ENCODE measurements around the gene GATAD2A. TPM values are rescaled to one million over a fixed set of nuclear protein-coding genes. Genes with fewer than 3 reads are reported as not detected.

Gene GATAD2A
- total and polyA plus RNA-seq, 10 of the 15 experiments (the other 5 are each of a cell fraction or from before 2014, with no cell fraction given), result 2.6 to 173 (median 32.0) TPM

DNA sequence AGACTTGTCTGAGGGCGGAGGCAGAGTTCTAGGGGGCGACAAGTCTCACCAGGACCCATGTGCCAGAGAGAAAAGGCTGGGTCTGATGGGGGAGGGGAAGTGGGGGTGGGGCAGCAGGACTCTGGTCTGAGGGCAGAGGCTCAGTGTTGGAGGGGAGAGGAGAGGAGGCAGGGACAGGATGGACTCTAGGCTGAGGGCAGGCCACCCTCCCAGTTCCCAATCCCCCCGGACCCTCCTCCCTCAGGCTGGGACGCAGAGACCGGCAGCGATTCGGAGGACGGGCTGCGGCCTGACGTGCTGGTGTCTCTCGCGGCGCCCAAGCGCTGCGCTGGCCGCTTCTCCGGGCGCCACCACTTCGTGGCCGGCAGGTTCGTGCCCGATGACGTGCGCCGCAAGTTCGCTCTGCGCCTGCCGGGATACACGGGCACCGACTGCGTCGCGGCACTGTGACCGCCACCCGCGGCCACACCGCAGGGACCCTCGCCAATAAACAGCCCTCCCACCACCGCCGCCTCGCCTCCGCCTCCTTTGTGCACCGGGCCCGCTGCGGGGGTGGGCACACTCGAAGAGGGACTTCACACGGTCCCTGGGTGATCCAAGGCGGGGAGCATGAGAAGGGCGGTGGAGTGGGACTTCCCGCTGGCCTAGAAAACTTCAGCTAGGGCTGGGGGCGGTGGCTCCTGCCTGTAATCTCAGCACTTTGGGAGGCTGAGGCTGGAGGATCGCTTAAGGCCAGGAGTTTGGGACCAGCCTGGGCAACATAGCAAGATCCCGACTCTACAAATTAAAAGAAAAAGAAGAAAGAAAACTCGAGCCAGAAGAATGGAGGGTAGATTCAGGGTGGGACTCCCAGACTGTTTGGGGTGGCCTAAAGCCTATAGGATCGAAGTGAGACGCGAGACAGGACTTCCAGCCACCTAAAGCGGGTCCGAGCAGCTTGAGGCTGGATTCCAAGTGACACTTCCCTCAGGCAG lies 131.9 kb downstream of the GATAD2A start (continued):
- TF ChIP-seq, protein P1, sequence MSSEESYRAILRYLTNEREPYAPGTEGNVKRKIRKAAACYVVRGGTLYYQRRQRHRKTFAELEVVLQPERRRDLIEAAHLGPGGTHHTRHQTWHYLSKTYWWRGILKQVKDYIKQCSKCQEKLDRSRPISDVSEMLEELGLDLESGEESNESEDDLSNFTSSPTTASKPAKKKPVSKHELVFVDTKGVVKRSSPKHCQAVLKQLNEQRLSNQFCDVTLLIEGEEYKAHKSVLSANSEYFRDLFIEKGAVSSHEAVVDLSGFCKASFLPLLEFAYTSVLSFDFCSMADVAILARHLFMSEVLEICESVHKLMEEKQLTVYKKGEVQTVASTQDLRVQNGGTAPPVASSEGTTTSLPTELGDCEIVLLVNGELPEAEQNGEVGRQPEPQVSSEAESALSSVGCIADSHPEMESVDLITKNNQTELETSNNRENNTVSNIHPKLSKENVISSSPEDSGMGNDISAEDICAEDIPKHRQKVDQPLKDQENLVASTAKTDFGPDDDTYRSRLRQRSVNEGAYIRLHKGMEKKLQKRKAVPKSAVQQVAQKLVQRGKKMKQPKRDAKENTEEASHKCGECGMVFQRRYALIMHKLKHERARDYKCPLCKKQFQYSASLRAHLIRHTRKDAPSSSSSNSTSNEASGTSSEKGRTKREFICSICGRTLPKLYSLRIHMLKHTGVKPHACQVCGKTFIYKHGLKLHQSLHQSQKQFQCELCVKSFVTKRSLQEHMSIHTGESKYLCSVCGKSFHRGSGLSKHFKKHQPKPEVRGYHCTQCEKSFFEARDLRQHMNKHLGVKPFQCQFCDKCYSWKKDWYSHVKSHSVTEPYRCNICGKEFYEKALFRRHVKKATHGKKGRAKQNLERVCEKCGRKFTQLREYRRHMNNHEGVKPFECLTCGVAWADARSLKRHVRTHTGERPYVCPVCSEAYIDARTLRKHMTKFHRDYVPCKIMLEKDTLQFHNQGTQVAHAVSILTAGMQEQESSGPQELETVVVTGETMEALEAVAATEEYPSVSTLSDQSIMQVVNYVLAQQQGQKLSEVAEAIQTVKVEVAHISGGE (CRISPR knock-in tag; IDR thresholded peaks at IDR 0.05), result no peak
- TF ChIP-seq SIX5 (IDR thresholded peaks at IDR 0.05; ENCODE audit: low read depth, low read length, severe bottlenecking) (no peak), POLR2AphosphoS5 (IDR thresholded peaks at IDR 0.05; ENCODE audit: low read length) (no peak)

DNA sequence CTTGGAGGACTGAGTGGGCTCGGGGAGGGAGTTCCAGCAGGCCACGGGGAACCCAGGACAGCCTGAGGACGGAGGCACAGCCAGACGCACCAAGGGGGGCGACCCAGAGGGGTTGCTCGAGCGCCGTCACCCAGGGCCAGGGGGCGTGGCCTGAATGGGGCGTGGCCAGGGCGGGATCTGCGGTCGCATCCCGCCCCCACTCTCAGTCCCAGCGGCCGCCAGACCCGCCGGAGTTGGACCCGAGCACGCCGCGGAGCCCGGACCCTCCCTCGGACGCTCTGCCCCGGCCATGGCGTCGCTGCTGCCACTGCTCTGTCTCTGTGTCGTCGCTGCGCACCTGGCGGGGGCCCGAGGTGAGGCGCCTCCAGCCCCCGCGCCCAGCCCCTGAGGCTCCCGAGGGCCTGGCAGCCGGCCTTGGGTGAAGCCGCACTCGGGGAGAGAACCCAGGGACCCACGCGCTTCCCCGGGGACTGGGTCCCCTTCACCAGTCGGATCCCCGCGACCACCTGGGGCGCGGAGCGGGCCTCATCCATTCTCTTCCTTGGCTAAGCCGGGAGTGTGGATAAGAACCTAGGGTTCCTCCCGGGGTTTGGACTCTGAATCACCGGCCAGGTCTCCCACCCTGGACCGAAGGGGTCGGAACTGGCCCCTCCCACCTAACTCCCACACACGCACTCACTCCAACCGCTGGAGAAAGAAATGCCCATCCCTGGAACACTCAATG lies 132.7 kb downstream of the GATAD2A start, which contains the start of gene CILP2:
Gene CILP2 (plus strand): TSS at position 205 of the 724 bp plus-strand sequence. CDS start 85 bp downstream, at position 290.
- no peaks in the 10 kb centered on the region for H4K20me1 ChIP-seq (ENCODE audit: control insufficient read depth, insufficient read depth)
- peaks cover 0 to 3% of the 10 kb centered on the region in 2 experiments; a peak in 1 of 4 replicates for H3K27me3 ChIP-seq (replicated peaks in 1 of 2; ENCODE audit: control insufficient read depth in 2 of 2, insufficient read depth in 2 of 2, low read length in 1 of 2)
- ChIA-PET RAD21 (ENCODE audit: unreplicated experiment) (no interaction called here), CTCF (interaction anchor here (1.0 to 1.7 kb wide), 2 partner anchors 16 to 106 kb away, joined by 3 to 5 read pairs; no protein-coding TSS in a partner anchor), SMC1A (ENCODE audit: uncharacterized antibody, unreplicated experiment) (no interaction called here), POLR2A (no interaction called here)
- H3K36me3 ChIP-seq (ENCODE audit: control insufficient read depth in 2 of 2, insufficient read depth in 2 of 2, low read length in 1 of 2), result no peaks in the 10 kb centered on the region
- no peaks in the 10 kb centered on the region; the same call in 2 of the 3 replicates for H3K9me3 ChIP-seq (replicated peaks; ENCODE audit: control insufficient read depth, insufficient read depth, low read length)
- no peak within 1 kb of the TSS for H3K27ac ChIP-seq (ENCODE audit: control insufficient read depth, insufficient read depth)
- H2AFZ ChIP-seq (ENCODE audit: control insufficient read depth, low read depth, low read length), result no peak within 1 kb of the TSS
- DNase-seq (ENCODE audit: low read depth, low spot score), result no peak
- intact Hi-C loops (cut with micrococcal nuclease; ENCODE audit: unreplicated experiment), result no loop called here
- H3K79me2 ChIP-seq (ENCODE audit: control insufficient read depth, insufficient read depth, low read length), result no peaks in the 10 kb centered on the region
- peak; percentile 13; the same call in 2 of the 3 replicates for ATAC-seq
- FAIRE-seq, result no peak
- no TSS peak for BruUV-seq (replicated peaks)
- H3K4me2 ChIP-seq (ENCODE audit: control insufficient read depth, insufficient read depth), result peak within 1 kb of the TSS; percentile 25; the same call in 1 of the 2 replicates
- WGBS (ENCODE audit: insufficient coverage, insufficient replicate concordance, low lambda C conversion rate, missing lambda C conversion rate), result 7% methylated on average over 36 of the region's 56 CpGs
- in situ Hi-C loops (cut with MboI), result loop anchor here (25.0 kb wide), 4 partner anchors 874 to 1499 kb away; partner anchors contain the start of genes ZNF66 and ZNF737
- no peak within 1 kb of the TSS for H3K9ac ChIP-seq (ENCODE audit: control insufficient read depth, insufficient read depth, low read length)
- no peak within 1 kb of the TSS for H3K4me3 ChIP-seq
- H3K4me1 ChIP-seq (ENCODE audit: control insufficient read depth, insufficient read depth, low read length), result peaks cover 3% of the 10 kb centered on the region
- TF ChIP-seq BHLHE40 (IDR thresholded peaks at IDR 0.05; ENCODE audit: borderline replicate concordance in 1 of 2, low read depth in 2 of 2, low read length in 1 of 2) (no peak), BCL3 (IDR thresholded peaks at IDR 0.05; ENCODE audit: borderline replicate concordance, insufficient read depth, low read depth, low read length, poor library complexity, severe bottlenecking) (peak; percentile 28), EP300 (IDR thresholded peaks at IDR 0.05; ENCODE audit: borderline replicate concordance in 1 of 2, control insufficient read depth in 1 of 2, low read depth in 2 of 2, low read length in 2 of 2) (no peak), RUNX3 (IDR thresholded peaks at IDR 0.05; ENCODE audit: low read length) (peak; percentile 35), JUND (IDR thresholded peaks at IDR 0.05; ENCODE audit: low read depth, low read length) (no peak), WRNIP1 (IDR thresholded peaks at IDR 0.05; ENCODE audit: borderline replicate concordance, low read depth, low read length) (no peak), RB1 (IDR thresholded peaks at IDR 0.05; ENCODE audit: borderline replicate concordance) (no peak), HDAC2 (IDR thresholded peaks at IDR 0.05) (no peak), YY1 (IDR thresholded peaks at IDR 0.05; ENCODE audit: low read depth, low read length) (no peak), CREM (IDR thresholded peaks at IDR 0.05; ENCODE audit: low read depth) (no peak), IKZF1 (conservative IDR thresholded peaks at IDR 0.05) (no peak), ZBED1 (IDR thresholded peaks at IDR 0.05; ENCODE audit: borderline replicate concordance) (no peak), CBFB (IDR thresholded peaks at IDR 0.05; ENCODE audit: low read depth) (no peak)

Data from GM12878 (cell line).